SK-N-SH (cell line): ENCODE results near the gene RBM38.

Source experiments
- EP300 ChIP-seq, 2 experiments: IDR thresholded peaks; 2 replicates each; pipeline versions ENCODE4 v1.4.0 to v1.6.1; 2012; ENCODE audit warnings: borderline replicate concordance in 1 of 2, low read depth in 1 of 2, low read length in 1 of 2
- NFIC ChIP-seq: IDR thresholded peaks from 2 replicates; pipeline ENCODE4 v1.4.0; 2012; ENCODE audit warnings: borderline replicate concordance
- RCOR1 ChIP-seq: fragments of 150-350 bp; IDR thresholded peaks from 2 replicates; pipeline ENCODE4 v1.6.1; 2017; ENCODE audit warnings: antibody characterized with exemption, low read length
- REST ChIP-seq: IDR thresholded peaks from 2 replicates; pipeline ENCODE4 v1.6.1; 2012; ENCODE audit warnings: mild to moderate bottlenecking, low read depth, low read length, moderate library complexity
- TAF1 ChIP-seq: IDR thresholded peaks from 2 replicates; pipeline ENCODE4 v1.6.1; 2012; ENCODE audit warnings: low read depth, mild to moderate bottlenecking, low read length, moderate library complexity, borderline replicate concordance
- TF ChIP-seq, protein P1 (sequence below): fragments of 150-350 bp; IDR thresholded peaks from 2 replicates; pipeline ENCODE4 v1.6.1; 2016; ENCODE audit warnings: mild to moderate bottlenecking, low read depth, low read length
- TF ChIP-seq, protein P2 (sequence below): fragments of 200-600 bp; sonication (generic); IDR thresholded peaks from 2 replicates; pipeline ENCODE4 v1.6.1; 2017; ENCODE audit warnings: antibody characterized with exemption, mild to moderate bottlenecking, moderate library complexity

- TF ChIP-seq, protein P1, sequence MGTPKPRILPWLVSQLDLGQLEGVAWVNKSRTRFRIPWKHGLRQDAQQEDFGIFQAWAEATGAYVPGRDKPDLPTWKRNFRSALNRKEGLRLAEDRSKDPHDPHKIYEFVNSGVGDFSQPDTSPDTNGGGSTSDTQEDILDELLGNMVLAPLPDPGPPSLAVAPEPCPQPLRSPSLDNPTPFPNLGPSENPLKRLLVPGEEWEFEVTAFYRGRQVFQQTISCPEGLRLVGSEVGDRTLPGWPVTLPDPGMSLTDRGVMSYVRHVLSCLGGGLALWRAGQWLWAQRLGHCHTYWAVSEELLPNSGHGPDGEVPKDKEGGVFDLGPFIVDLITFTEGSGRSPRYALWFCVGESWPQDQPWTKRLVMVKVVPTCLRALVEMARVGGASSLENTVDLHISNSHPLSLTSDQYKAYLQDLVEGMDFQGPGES: no peak
- TF ChIP-seq REST (no peak), EP300 (IDR thresholded peaks at IDR 0.05; ENCODE audit: borderline replicate concordance in 1 of 2, low read depth in 1 of 2, low read length in 1 of 2) (no peak), RCOR1 (no peak), NFIC (no peak), TAF1 (no peak)
- TF ChIP-seq, protein P2, sequence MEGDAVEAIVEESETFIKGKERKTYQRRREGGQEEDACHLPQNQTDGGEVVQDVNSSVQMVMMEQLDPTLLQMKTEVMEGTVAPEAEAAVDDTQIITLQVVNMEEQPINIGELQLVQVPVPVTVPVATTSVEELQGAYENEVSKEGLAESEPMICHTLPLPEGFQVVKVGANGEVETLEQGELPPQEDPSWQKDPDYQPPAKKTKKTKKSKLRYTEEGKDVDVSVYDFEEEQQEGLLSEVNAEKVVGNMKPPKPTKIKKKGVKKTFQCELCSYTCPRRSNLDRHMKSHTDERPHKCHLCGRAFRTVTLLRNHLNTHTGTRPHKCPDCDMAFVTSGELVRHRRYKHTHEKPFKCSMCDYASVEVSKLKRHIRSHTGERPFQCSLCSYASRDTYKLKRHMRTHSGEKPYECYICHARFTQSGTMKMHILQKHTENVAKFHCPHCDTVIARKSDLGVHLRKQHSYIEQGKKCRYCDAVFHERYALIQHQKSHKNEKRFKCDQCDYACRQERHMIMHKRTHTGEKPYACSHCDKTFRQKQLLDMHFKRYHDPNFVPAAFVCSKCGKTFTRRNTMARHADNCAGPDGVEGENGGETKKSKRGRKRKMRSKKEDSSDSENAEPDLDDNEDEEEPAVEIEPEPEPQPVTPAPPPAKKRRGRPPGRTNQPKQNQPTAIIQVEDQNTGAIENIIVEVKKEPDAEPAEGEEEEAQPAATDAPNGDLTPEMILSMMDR: no peak
Observed at GRCh38 chr20:57451431-57451794, 60.2 kb downstream of the RBM38 start.
